Stimulated activated CD8-positive, alpha-beta memory T cell treated with anti-CD3 and anti-CD28 coated beads, Interleukin-4, amount 100 ng/mL, for 1 hour (primary cell): Measurements from ENCODE around the gene HNRNPLL.
"Not testable (repeated sequence)": the region's sequence is repeated elsewhere in the genome, so short reads cannot be mapped to it uniquely, and the experiment has no call there.

Experiments used
- DNase-seq, 2 donors: peaks; one replicate each; pipeline ENCODE4 v3.0.0-alpha.2; 2020; ENCODE audit warnings: low read depth in 2 of 2, low spot score in 1 of 2

The HNRNPLL gene

DNA sequence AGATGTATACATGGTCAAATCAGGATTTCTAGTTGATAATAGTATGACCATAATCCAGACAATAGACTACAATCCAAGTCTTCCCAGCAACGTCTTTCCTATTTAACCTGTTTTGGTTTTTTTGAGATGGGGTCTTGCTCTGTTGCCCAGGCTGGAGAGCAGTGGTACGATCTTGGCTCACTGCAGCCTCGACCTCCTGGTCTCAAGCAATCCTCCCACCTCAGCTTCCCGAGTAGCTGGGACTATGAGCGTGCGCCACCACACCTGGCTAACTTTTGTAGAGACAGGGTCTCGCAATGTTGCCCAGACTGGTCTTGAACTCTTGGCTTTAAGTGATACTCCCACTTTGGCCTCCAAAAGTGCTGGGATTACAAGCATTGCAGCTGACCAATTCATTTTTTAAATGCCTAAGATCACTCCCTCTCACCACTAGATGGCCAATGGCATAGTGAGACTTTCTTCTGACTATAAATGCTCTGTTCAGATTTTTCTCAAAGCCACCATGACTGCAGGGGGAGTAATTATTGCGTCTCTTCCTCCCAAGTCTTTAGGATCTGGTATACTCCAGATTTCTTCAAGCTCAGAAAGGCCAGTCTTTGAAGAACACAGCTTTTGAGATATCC is 47.6 kb downstream of the HNRNPLL start:
- no peak for DNase-seq

- no peak for DNase-seq
Measured at GRCh38 chr2:38553554-38553953, 49.2 kb downstream of the HNRNPLL start.

GRCh38 chr2:38552259-38552658 is 50.5 kb downstream of the HNRNPLL start:
- no peak for DNase-seq

GRCh38 chr2:38551746-38552145 is 51.0 kb downstream of the HNRNPLL start:
- DNase-seq, result no peak

- no peak for DNase-seq
Measured at GRCh38 chr2:38551171-38551570, 51.6 kb downstream of the HNRNPLL start.

GRCh38 chr2:38549851-38550250 is 52.9 kb downstream of the HNRNPLL start:
- DNase-seq, result no peak

- DNase-seq, result no peak
Measured at GRCh38 chr2:38549071-38549704, 53.5 kb downstream of the HNRNPLL start.

GRCh38 chr2:38547791-38548190 is 54.9 kb downstream of the HNRNPLL start:
- no peak for DNase-seq

- no peak for DNase-seq
Measured at GRCh38 chr2:38546585-38546984, 56.1 kb downstream of the HNRNPLL start.

- DNase-seq, result no peak
Measured at GRCh38 chr2:38546064-38546463, 56.7 kb downstream of the HNRNPLL start.

- not testable (repeated sequence) for DNase-seq
Measured at GRCh38 chr2:38542248-38542631, 60.5 kb downstream of the HNRNPLL start.

GRCh38 chr2:38540580-38541286 is 62.0 kb downstream of the HNRNPLL start:
- no peak for DNase-seq

- no peak for DNase-seq
Measured at GRCh38 chr2:38539086-38539485, 63.6 kb downstream of the HNRNPLL start.

DNA sequence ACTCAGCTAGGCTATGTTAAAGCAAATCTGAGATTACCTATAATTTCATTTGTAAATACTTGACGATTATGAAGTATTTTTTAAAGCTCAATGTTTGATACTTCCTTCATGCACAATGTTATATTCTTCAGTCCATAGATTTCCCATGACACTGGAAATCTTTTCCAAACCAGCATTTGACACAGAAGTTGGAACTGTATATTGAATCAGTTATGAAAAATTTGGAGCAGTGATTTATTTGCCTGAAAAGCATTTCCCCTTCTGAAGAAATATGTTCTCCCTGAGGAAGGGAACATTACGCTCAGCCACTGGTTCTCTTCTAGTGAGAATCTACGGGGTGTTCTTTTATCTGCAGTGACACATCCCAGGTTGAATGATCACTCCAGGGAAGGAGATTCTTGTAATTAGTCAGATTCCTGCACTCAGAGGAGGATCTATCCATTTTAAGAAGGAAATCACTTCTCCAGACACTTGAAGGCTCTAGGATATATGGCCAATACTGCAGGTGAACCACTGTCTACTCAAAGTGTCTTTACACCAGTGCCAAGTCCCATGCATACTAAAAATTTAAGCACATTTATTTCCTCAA is 64.7 kb downstream of the HNRNPLL start:
- no peak for DNase-seq

DNA sequence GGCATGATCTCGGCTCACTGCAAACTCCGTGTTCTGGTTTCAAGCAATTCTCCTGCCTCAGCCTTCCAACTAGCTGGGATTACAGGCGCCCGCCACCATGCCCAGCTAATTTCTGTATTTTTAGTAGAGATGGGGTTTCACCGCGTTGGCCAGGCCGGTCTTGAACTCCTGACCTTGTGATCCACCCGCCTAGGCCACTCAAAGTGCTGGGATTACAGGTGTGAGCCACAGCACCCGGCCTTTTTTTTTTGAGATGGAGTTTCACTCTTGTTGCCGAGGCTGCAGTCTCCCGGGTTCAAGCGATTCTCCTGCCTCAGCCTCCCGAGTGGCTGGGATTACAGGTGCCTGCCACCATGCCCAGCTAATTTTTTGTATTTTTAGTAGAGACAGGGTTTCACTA is 65.4 kb downstream of the HNRNPLL start:
- not testable (repeated sequence) for DNase-seq

GRCh38 chr2:38535744-38536506 is 66.8 kb downstream of the HNRNPLL start:
- peak; percentile 56 to 57 for DNase-seq

DNA sequence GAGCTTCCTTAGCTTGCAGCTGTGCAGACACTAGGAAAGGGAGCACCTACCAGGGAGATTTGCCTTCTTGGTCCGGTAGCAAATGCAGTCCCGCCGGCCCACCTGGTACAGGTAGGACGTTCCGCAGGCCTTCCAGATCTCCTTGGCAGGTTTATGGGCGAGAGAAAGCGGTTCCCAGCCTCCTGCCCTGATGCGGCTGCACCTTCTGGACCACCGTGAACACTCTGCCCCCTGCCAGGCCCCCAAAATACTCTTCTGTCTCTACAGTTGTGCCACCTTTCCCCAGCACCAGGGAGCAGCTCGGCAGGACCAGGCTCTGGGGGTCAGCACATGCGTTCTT is 67.4 kb downstream of the HNRNPLL start:
- no peak for DNase-seq

DNA sequence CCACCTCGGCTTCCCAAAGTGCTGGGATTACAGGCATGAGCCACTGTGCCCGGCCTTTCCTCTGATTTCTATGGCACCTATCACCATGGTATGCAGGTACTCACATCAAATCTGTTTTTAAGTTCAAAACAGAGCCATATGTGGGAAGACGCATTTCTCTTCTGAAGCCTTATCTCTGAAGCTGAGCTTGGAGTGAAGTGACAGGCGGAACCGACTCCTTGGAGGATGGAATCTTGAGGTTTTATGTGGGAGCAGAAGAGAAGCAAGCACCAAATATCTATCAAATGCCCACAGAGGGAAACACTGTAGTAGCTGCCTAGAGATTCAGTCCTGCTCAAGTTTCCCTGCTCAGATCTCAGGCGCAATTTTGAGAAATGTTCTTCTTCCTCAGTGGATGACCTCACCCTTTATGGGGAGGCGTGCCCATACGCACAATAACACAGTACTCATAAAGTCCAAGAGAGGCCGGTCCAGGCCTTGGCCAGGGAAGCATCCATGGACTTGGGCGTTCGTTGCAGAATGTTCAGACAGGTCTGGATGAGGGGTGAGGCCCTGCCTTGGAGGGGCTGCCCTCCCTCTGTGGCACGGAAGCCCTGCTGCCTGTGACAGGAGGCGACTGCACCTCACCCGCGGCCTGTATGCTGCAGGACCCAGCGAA is 67.9 kb downstream of the HNRNPLL start:
- no peak for DNase-seq

DNA sequence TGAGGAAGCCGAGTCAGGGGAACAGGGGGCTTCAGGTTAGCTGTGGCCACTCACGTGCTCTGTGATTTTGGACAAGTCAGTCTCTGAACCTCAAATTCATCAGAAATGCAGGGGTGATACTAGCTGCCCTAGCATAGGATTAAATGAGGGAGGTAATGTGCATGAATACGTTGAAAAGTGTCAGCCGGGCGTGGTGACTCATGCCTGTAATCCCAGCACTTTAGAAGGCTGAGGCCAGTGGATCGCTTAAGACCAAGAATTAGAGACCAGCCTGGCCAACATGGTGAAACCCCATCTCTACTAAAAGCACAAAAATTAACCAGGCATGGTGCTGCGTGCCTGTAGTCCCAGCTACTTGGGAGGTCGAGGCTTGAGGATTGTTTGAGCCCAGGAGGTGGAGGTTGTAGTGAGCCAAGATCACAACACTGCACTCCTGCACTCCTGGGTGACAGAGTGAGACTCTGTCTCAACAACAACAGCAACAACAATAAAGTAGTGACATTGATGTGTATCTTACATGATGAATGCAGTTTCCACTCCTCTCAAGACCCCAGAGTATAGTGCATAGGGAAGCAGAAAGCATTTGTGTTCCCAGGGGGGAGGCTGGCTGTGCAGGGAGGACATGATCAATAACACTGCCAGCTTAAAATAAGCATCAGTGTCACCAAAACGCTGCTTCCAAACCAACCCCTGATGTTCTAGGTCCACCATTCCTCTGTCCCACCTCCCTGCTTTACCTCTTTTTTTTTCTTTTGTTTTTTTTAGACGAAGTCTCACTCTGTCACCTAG is 68.8 kb downstream of the HNRNPLL start:
- no peak for DNase-seq

GRCh38 chr2:38533180-38533579 is 69.5 kb downstream of the HNRNPLL start:
- DNase-seq, result no peak
